ENCODE results near the gene HMGCS2. TPM values are rescaled to one million over a fixed set of nuclear protein-coding genes. Genes with fewer than 3 reads are reported as not detected.
A peak's percentile ranks its signal among the peaks of the same experiment; 100 is the strongest.

The HMGCS2 gene
- total and polyA plus RNA-seq, 2 donors (not counting 1 experiment from before 2014, with no cell fraction given): not detected

GRCh38 chr1:119714583-119714982 is 54.1 kb downstream of the HMGCS2 start:
- Histone ChIP-seq H3K36me3 (replicated peaks in 1 of 2; ENCODE audit: control extremely low read depth in 1 of 2, control insufficient read depth in 1 of 2, extremely low read depth in 1 of 2, insufficient read depth in 2 of 2, low read length in 1 of 2) (no peaks in the 10 kb centered on the region), H2AFZ (ENCODE audit: insufficient read depth, low read depth, low read length, poor library complexity, severe bottlenecking) (no peak overlapping the region), H3K4me3 (ENCODE audit: control extremely low read depth in 1 of 5, extremely low read depth in 1 of 5, insufficient read depth in 1 of 5, low read depth in 2 of 5, low read length in 4 of 5) (no peak overlapping the region), H3K79me2 (ENCODE audit: control insufficient read depth, insufficient read depth, low read length) (no peaks in the 10 kb centered on the region), H3K27ac (ENCODE audit: low read length in 2 of 2) (no peak overlapping the region), H3K9me3 (ENCODE audit: control extremely low read depth in 1 of 3, control insufficient read depth in 2 of 3, insufficient read depth in 1 of 3, low read length in 2 of 3) (no peaks in the 10 kb centered on the region), H4K20me1 (ENCODE audit: control insufficient read depth, insufficient read depth, low read length, poor library complexity, severe bottlenecking) (no peaks in the 10 kb centered on the region), H3K27me3 (replicated peaks in 1 of 4; ENCODE audit: control extremely low read depth in 1 of 4, control insufficient read depth in 3 of 4, insufficient read depth in 4 of 4, low read length in 3 of 4) (peaks cover 0 to 13% (median 5%) of the 10 kb centered on the region in 4 experiments), H3K4me1 (ENCODE audit: control insufficient read depth in 2 of 2, insufficient read depth in 2 of 2, low read length in 2 of 2) (peaks cover 11 to 12% of the 10 kb centered on the region in 2 donors), H3K4me2 (replicated peaks; ENCODE audit: low read depth, low read length, poor library complexity, severe bottlenecking) (no peak overlapping the region), H3K9ac (ENCODE audit: low read length) (no peak overlapping the region)
- Mint-ChIP-seq H3K4me1 (peaks cover 18% of the 10 kb centered on the region), H3K4me3 (no peak overlapping the region), H3K27me3 (peaks cover 26% of the 10 kb centered on the region), H3K27ac (no peak overlapping the region), H3K9me3 (ENCODE audit: insufficient read depth) (no peaks in the 10 kb centered on the region)
- ATAC-seq (ENCODE audit: low read depth) (no peak), DNase-seq (no peak)
- CTCF ChIA-PET: no interaction called here
- no peak for TF ChIP-seq EZH2 (IDR thresholded peaks at IDR 0.05; ENCODE audit: borderline replicate concordance, insufficient read depth, low read depth, low read length, poor library complexity, severe bottlenecking)
- TF ChIP-seq, protein P1, sequence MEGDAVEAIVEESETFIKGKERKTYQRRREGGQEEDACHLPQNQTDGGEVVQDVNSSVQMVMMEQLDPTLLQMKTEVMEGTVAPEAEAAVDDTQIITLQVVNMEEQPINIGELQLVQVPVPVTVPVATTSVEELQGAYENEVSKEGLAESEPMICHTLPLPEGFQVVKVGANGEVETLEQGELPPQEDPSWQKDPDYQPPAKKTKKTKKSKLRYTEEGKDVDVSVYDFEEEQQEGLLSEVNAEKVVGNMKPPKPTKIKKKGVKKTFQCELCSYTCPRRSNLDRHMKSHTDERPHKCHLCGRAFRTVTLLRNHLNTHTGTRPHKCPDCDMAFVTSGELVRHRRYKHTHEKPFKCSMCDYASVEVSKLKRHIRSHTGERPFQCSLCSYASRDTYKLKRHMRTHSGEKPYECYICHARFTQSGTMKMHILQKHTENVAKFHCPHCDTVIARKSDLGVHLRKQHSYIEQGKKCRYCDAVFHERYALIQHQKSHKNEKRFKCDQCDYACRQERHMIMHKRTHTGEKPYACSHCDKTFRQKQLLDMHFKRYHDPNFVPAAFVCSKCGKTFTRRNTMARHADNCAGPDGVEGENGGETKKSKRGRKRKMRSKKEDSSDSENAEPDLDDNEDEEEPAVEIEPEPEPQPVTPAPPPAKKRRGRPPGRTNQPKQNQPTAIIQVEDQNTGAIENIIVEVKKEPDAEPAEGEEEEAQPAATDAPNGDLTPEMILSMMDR (IDR thresholded peaks at IDR 0.05): no peak
- POLR2A ChIA-PET: no interaction called here
- 88% methylated on average over 1 of the region's 8 CpGs for WGBS (ENCODE audit: insufficient coverage)
- intact Hi-C loops (cut with micrococcal nuclease): no loop called here

DNA sequence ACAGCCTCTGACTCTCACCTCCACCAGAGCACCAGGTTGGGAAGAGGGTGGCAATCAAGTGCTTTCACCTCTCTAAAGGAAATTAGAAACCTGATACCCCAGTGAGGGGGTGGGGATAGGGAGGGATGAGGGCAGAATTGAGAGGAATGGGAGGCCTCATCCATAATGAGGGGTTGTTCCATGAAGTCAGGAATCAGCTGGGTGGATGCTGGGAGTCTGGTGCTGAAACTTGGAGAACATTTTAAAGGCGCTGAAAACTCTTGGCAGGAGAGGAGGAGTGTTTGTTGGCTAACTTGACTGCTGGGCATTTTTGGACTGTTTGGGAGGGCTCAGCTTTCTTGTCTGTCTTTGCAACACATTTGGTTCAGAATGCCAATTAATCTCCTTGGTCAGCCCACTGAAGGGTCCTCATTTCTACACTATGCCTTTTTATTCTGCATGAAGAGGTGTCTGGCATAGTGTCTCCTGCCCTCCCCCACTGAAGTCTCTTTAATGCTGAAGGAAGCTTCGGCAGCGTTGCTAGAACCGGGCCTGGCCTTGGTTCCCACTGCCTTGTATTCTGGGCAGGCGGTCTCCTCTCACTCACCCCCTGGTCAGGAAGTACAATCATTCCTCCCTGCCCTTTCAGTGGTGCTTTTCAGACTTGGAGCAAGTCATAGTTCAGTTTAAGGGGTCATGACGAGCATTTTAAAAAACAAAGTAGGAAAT is 54.8 kb downstream of the HMGCS2 start:
- H3K27ac ChIP-seq (ENCODE audit: low read length in 2 of 2): no peak overlapping the region
- CTCF ChIA-PET: no interaction called here
- no peak for ATAC-seq (ENCODE audit: low read depth)

More for the DNA sequence above, 54.8 kb downstream of the HMGCS2 start:
- Mint-ChIP-seq H3K4me1 (peaks cover 18% of the 10 kb centered on the region), H3K4me3 (peak overlapping the region; percentile 84), H3K9me3 (ENCODE audit: insufficient read depth) (no peaks in the 10 kb centered on the region), H3K27me3 (peaks cover 26% of the 10 kb centered on the region), H3K27ac (no peak overlapping the region)
- 100% methylated on average over 1 of the region's 6 CpGs for WGBS (ENCODE audit: insufficient coverage)
- POLR2A ChIA-PET: no interaction called here
- no peaks in the 10 kb centered on the region for H3K79me2 ChIP-seq (ENCODE audit: control insufficient read depth, insufficient read depth, low read length)
- no peaks in the 10 kb centered on the region for H4K20me1 ChIP-seq (ENCODE audit: control insufficient read depth, insufficient read depth, low read length, poor library complexity, severe bottlenecking)
- H3K9ac ChIP-seq (ENCODE audit: low read length): no peak overlapping the region
- H3K9me3 ChIP-seq (ENCODE audit: control extremely low read depth in 1 of 3, control insufficient read depth in 2 of 3, insufficient read depth in 1 of 3, low read length in 2 of 3): no peaks in the 10 kb centered on the region
- H3K4me1 ChIP-seq (ENCODE audit: control insufficient read depth in 2 of 2, insufficient read depth in 2 of 2, low read length in 2 of 2): peaks cover 11 to 12% of the 10 kb centered on the region in 2 donors
- H3K4me3 ChIP-seq (ENCODE audit: control extremely low read depth in 1 of 5, extremely low read depth in 1 of 5, insufficient read depth in 1 of 5, low read depth in 2 of 5, low read length in 4 of 5): no peak overlapping the region
- no peaks in the 10 kb centered on the region for H3K36me3 ChIP-seq (replicated peaks in 1 of 2; ENCODE audit: control extremely low read depth in 1 of 2, control insufficient read depth in 1 of 2, extremely low read depth in 1 of 2, insufficient read depth in 2 of 2, low read length in 1 of 2)
- intact Hi-C loops (cut with micrococcal nuclease): no loop called here
- peaks cover 0 to 14% (median 5%) of the 10 kb centered on the region in 4 experiments for H3K27me3 ChIP-seq (replicated peaks in 1 of 4; ENCODE audit: control extremely low read depth in 1 of 4, control insufficient read depth in 3 of 4, insufficient read depth in 4 of 4, low read length in 3 of 4)
- no peak overlapping the region for H3K4me2 ChIP-seq (replicated peaks; ENCODE audit: low read depth, low read length, poor library complexity, severe bottlenecking)
- no peak for DNase-seq
- TF ChIP-seq, protein P1 (IDR thresholded peaks at IDR 0.05): no peak
- no peak for TF ChIP-seq EZH2 (IDR thresholded peaks at IDR 0.05; ENCODE audit: borderline replicate concordance, insufficient read depth, low read depth, low read length, poor library complexity, severe bottlenecking)
- no peak overlapping the region for H2AFZ ChIP-seq (ENCODE audit: insufficient read depth, low read depth, low read length, poor library complexity, severe bottlenecking)
